Neural cell (in vitro differentiated cells): ENCODE measurements around the gene LY9.

Experiments used
- CTCF ChIP-seq: fragments of 450-650 bp; IDR thresholded peaks from 2 replicates; pipeline ENCODE4 v1.5.1; 2014; ENCODE audit warnings: antibody characterized with exemption, mild to moderate bottlenecking, moderate library complexity; ENCODE audit not compliant: poor library complexity, severe bottlenecking
- EP300 ChIP-seq: fragments of 450-650 bp; conservative IDR thresholded peaks from 2 replicates; pipeline ENCODE4 v1.6.1; 2014; ENCODE audit warnings: antibody characterized with exemption, mild to moderate bottlenecking, moderate library complexity; ENCODE audit not compliant: poor library complexity, severe bottlenecking
- EZH2 ChIP-seq: fragments of 200-600, 300-800 bp; shearing (Covaris generic), sonication (generic); IDR thresholded peaks from 2 replicates; pipeline ENCODE4 v1.6.1; 2014; ENCODE audit warnings: antibody characterized with exemption, low read length, borderline replicate concordance, mild to moderate bottlenecking; ENCODE audit not compliant: insufficient read depth, poor library complexity, severe bottlenecking
- MXI1 ChIP-seq: fragments of 450-650 bp; conservative IDR thresholded peaks from 2 replicates; pipeline ENCODE4 v1.6.1; 2014; ENCODE audit warnings: antibody characterized with exemption, mild to moderate bottlenecking; ENCODE audit not compliant: poor library complexity, severe bottlenecking
- POLR2AphosphoS5 ChIP-seq: IDR thresholded peaks from 2 replicates; pipeline ENCODE4 v1.6.1; 2012
- RAD21 ChIP-seq: fragments of 450-650 bp; conservative IDR thresholded peaks from 2 replicates; pipeline ENCODE4 v1.6.1; 2014; ENCODE audit warnings: antibody characterized with exemption, mild to moderate bottlenecking, moderate library complexity
- REST ChIP-seq: IDR thresholded peaks from 2 replicates; pipeline ENCODE4 v1.6.1; 2012; ENCODE audit warnings: borderline replicate concordance
- SMC3 ChIP-seq: fragments of 450-650 bp; conservative IDR thresholded peaks from 2 replicates; pipeline ENCODE4 v1.6.1; 2014; ENCODE audit warnings: antibody characterized with exemption, mild to moderate bottlenecking, moderate library complexity; ENCODE audit not compliant: poor library complexity
- TAF1 ChIP-seq: IDR thresholded peaks from 2 replicates; pipeline ENCODE4 v1.6.1; 2012; ENCODE audit warnings: low read depth

GRCh38 chr1:160838888-160839287, 42.9 kb downstream of the LY9 start:
- TF ChIP-seq MXI1, result no peak
- no peak for TF ChIP-seq EP300
- no peak for TF ChIP-seq CTCF
- TF ChIP-seq TAF1, result no peak
- no peak for TF ChIP-seq POLR2AphosphoS5
- no peak for TF ChIP-seq REST
- no peak for TF ChIP-seq SMC3
- TF ChIP-seq EZH2, result no peak
- TF ChIP-seq RAD21, result no peak
